ENCODE measurements around the gene SLC41A3.

DNA sequence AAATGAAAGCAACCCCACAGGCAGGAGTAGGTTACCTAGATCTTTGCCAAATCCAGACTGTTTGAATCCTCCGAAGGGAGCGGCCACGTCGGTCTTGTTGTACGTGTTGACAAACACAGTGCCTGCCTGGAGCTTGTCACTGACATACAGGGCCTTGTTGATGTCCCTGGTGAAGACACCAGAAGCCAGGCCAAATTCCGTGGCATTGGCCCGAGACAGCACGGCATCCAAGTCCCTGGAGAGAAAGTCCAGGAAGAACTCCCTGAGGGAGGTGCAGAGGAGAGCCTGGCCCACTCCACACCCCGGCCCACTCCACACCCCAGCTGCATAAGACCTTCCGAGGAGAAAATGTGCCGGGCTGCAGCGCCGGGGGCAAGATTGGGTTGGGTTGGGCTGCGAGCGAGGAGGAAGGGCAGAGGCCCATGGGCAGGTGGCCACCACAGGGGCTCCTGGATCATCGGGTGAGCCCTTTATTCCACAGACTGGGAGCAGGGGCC is 21.8 kb upstream of the SLC41A3 start:
- TF ChIP-seq, protein P1, sequence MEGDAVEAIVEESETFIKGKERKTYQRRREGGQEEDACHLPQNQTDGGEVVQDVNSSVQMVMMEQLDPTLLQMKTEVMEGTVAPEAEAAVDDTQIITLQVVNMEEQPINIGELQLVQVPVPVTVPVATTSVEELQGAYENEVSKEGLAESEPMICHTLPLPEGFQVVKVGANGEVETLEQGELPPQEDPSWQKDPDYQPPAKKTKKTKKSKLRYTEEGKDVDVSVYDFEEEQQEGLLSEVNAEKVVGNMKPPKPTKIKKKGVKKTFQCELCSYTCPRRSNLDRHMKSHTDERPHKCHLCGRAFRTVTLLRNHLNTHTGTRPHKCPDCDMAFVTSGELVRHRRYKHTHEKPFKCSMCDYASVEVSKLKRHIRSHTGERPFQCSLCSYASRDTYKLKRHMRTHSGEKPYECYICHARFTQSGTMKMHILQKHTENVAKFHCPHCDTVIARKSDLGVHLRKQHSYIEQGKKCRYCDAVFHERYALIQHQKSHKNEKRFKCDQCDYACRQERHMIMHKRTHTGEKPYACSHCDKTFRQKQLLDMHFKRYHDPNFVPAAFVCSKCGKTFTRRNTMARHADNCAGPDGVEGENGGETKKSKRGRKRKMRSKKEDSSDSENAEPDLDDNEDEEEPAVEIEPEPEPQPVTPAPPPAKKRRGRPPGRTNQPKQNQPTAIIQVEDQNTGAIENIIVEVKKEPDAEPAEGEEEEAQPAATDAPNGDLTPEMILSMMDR (IDR thresholded peaks at IDR 0.05) = no peak
- no peak for TF ChIP-seq ZFX (IDR thresholded peaks at IDR 0.05; ENCODE audit: borderline replicate concordance)

Measured in 22Rv1 (cell line).